MG63 (cell line): ENCODE measurements around the gene PRRX2. TPM values are rescaled to one million over a fixed set of nuclear protein-coding genes. Genes with fewer than 3 reads are reported as not detected.
"Not testable (repeated sequence)": the region's sequence is repeated elsewhere in the genome, so short reads cannot be mapped to it uniquely, and the experiment has no call there.

Experiments
- DNase-seq: peaks from one replicate; pipeline ENCODE4 v3.0.0-alpha.2; 2020
- H3K27me3 ChIP-seq: fragments of 250-450 bp; sonication (Bioruptor Pico); 2 replicates; pipeline ENCODE4 v1.5.1; 2020; ENCODE audit warnings: mild to moderate bottlenecking, moderate library complexity
- H3K36me3 ChIP-seq: fragments of 250-450 bp; sonication (Bioruptor Pico); 2 replicates; pipeline ENCODE4 v1.5.1; 2020; ENCODE audit warnings: mild to moderate bottlenecking, moderate library complexity
- H3K4me3 ChIP-seq: fragments of 250-450 bp; sonication (Bioruptor Pico); 2 replicates; pipeline ENCODE4 v1.5.1; 2020; ENCODE audit warnings: mild to moderate bottlenecking, moderate library complexity
- H3K9me3 ChIP-seq: fragments of 250-450 bp; sonication (Bioruptor Pico); 2 replicates; pipeline ENCODE4 v1.5.1; 2020; ENCODE audit warnings: mild to moderate bottlenecking, moderate library complexity
- total RNA-seq: library from RNA; depleted of rRNA; stranded (reverse); fragments of >200 nt; shearing (Covaris generic); gene quantifications from 2 replicates; pipeline ENCODE4 v1.2.3, GENCODE V29; 2014; ENCODE audit warnings: low replicate concordance

The PRRX2 gene
- total RNA-seq, 1 experiment from 2014 or later: 38.4 TPM

DNA sequence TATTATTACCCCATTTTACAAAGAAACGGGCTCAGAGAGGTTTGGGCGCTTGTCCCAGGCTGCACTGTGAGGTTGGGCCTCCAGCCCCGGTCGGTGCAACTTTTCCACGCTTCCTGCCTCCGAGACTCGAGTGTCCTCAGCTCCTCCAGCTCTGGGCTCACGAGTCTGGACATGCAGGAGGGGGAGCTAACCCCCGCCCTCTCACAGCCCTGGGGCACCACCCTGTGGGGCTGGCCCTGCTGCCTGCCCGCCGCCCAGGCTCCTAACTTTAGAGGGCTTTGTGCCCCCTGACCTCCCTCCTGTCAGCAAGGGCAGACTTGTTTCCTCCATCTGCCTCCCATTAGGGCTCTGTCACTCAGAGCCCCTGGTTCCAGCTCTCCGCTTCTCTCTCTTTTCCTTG lies 19.2 kb upstream of the PRRX2 start:
- no peak overlapping the region for H3K4me3 ChIP-seq
- H3K9me3 ChIP-seq: no peaks in the 10 kb centered on the region
- H3K27me3 ChIP-seq: no peaks in the 10 kb centered on the region
- H3K36me3 ChIP-seq: no peaks in the 10 kb centered on the region
- DNase-seq: no peak

DNA sequence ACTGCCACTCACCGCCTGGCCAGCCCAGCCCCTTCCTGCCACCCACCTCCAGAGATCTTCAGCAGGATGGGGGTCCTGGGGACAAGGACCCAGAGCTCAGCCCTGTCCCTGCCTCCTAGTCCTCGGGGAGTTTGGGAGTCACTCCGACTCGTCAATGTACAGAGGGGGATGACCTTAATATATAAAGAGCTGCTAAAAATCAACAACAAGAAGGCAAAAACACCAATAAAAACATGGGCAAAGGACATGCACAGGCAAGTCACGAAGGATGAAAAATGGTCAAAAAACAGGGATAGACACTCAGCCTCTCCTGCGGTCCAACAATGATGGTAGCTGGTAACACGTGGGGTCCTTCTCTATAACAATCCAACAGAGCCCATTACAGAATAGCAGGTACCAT lies 18.8 kb upstream of the PRRX2 start:
- Histone ChIP-seq H3K4me3 (no peak overlapping the region), H3K36me3 (no peaks in the 10 kb centered on the region), H3K9me3 (no peaks in the 10 kb centered on the region), H3K27me3 (no peaks in the 10 kb centered on the region)
- DNase-seq: no peak

DNA sequence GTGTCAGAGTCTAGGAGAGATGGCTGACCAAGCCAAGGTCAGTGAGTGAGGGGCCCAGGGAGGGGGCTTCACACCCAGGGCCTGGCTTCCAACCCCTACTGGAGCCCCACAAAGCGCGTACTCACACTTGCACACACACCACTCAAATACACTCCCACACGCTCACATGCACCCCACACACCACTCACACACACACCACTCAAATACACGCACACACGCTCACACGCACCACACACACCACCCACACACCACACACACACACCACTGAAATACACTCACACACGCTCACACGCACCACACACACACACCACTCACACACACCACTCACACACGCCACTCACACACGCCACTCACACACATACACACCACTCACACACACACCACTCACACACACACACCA lies 17.8 kb upstream of the PRRX2 start:
- Histone ChIP-seq H3K27me3 (no peaks in the 10 kb centered on the region), H3K4me3 (no peak overlapping the region), H3K36me3 (no peaks in the 10 kb centered on the region), H3K9me3 (no peaks in the 10 kb centered on the region)
- DNase-seq: no peak

DNA sequence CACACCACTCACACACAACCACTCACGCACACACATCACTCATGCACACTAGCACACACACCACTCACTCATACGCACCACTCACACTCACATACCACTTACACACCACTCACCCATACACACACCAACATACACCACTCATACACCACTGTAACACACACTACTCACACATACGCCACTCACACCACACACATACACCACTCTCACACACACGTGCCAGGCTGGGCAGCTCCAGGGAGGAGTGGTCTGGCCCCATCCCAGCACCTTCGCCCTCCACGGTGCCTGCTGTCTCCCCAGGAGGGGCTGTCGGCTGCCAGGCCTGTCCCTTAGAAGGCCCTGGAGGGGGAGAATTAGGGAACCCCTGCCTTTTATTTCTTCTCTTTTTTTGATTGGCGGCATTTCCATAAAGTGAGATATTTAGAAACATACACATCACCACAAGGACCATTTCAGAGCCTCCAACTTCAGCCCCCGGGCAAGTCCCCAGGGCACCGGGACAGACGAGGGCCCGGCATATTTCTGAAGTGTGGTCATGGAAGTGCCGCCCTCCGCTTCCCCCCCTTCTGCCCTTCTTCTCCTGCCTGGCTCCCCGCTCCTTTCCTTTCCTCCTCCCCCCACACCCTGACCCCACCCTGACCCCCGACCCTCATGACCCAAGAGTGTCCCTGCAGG lies 17.2 kb upstream of the PRRX2 start:
- no peaks in the 10 kb centered on the region for H3K9me3 ChIP-seq
- H3K36me3 ChIP-seq: no peaks in the 10 kb centered on the region
- H3K4me3 ChIP-seq: no peak overlapping the region
- DNase-seq: no peak
- no peaks in the 10 kb centered on the region for H3K27me3 ChIP-seq

DNA sequence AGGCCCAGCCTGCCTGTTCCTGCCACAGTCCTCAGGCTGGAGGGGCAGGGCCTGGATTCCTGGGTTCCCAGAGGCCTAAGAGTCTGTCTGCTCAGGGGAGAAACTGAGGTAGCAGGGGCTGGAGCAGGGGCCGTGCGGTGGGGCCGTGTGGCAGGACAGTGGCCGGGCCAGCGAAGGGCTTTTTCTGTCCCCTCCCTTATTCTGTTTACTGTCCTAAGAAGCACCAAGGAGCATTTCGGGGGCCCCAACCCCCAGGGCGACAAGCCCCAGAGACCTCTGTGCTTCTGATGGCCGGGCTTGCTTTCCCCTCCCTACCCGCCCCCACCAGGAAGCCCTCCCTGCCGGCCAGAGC lies 16.7 kb upstream of the PRRX2 start:
- Histone ChIP-seq H3K27me3 (no peaks in the 10 kb centered on the region), H3K9me3 (no peaks in the 10 kb centered on the region), H3K36me3 (no peaks in the 10 kb centered on the region), H3K4me3 (no peak overlapping the region)
- DNase-seq: no peak

DNA sequence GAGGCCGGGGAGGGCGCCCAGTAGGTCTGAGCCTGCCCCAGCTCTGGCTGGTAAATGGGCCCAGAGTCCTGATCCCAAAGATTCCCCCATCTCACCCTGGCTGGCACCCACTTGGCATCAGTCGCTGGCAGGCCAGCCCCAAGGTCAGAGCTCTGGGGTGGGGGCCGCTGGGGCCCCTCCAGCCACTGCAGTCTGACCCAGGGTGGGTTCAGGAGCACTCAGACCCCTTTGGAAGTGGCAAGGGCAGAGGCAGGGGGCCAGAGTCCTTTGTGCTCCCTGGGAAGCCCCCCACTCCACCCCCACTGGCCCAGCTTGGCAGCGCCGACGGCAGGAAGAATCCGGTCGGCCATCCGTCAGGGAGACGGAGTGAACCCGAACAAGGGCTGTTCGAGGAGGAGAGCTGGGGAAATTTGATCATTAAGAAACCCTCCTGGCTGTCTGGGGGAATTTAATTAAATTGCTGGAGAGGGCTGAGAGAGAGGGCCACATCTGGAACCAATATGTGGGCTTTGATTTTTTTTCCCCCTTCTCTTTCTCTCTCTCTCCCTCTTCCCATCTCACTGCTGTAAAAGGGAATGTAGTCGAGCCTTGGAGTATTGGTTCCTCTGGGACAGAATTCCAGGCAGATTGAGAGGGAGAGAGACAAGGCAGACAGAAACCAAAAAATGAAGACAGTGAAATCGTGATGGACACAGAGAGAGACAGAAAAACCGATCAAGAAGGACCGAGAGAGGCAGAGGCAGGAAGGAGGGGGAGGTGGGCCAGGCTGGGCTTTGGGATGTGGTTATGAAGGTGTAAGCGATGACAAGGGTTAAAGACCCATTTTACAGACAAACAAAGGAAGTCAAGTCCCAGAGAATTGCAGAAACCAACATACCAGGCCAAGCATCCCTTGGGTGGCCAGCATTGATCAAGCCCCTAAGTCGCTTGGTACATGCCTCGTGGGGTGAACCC lies 15.4 kb upstream of the PRRX2 start:
- Histone ChIP-seq H3K4me3 (no peak overlapping the region), H3K27me3 (no peaks in the 10 kb centered on the region), H3K9me3 (no peaks in the 10 kb centered on the region), H3K36me3 (no peaks in the 10 kb centered on the region)
- no peak for DNase-seq

DNA sequence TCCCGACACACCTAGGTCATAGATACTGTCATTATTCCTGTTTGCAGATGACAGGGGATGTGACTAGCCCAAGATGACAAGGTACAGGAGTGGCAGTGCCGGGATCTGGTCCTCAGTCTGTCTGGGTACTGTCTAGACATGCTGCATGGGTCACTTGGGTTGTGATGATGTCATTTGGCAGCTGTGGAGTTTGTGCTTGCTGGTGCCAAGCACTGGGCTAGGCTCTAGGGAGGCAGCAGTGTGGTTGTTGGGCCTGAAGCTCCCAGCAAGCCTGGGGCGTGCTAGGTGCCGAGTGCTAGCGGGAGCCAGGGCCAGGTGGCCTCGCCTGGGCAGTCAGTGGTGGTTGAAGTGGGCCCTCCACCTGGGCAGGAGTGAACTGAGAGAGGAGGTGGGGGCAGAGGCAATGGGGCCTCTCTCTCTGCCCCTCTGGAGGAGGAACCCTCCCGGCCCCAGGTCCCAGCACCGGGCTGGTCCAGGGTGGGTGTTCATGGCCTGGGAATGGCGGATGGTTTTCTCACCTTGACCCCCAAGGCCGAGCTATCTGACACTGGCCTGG lies 14.7 kb upstream of the PRRX2 start:
- DNase-seq: no peak
- no peaks in the 10 kb centered on the region for H3K27me3 ChIP-seq
- no peak overlapping the region for H3K4me3 ChIP-seq
- no peaks in the 10 kb centered on the region for H3K9me3 ChIP-seq
- H3K36me3 ChIP-seq: no peaks in the 10 kb centered on the region

DNA sequence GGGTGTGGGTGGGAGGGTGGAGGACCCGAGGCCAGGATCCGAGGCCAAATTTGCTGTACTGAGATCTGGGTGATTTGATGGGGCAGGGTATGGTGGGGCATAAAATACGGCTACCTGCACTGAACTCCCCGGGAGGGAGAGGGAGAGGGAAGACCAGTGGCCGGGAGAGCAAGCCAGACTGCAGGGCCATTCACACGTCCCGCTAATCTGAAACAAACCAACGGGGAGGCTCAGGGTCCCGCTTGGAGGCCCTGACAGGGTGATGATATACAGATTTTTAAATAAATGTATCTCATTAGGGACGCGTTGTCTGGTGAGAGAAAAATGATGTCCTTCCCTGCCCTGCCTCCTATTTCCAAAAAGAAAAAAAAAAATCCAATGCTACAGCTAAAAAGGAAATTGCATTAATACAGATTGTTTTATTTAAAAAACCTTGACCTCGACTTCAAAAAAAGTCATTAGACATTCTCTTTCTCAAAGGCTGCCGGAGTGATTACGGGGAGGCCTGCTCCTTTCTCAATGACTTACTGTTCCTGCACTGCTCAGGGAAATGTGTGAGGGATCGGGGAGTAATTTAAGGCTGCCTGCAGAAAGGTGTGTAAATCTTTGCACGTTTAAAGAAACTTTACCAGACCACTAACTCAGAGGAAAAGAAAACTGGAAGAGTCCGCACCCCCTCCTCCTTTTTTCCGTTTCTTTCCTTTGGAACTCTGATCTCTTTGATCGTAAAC lies 11.5 kb upstream of the PRRX2 start:
- H3K9me3 ChIP-seq: no peaks in the 10 kb centered on the region
- H3K36me3 ChIP-seq: no peaks in the 10 kb centered on the region
- no peak for DNase-seq
- H3K4me3 ChIP-seq: no peak overlapping the region
- H3K27me3 ChIP-seq: no peaks in the 10 kb centered on the region

DNA sequence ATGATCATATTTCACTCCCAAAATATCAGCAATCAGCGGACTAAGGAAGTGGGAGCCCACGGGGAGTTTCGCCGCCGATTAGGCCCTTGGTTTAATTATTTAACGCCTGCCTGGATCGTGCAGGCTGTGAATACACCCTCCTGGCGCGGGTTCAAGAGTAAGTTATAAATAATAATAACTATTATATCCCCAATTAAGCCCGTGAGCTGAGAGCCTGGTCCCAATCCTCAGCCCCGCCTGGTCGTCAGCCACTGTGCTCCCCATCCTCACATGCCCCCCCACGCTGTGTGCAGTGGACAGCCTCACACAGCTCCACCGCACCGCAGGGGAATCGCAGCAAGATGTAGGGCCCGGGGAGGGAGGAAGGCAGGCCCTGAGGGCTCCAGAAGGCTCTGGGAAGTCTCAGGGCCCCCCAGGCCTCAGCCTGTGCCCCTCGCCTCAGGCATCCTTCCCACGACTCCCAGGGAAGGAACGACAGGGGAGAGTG lies 10.8 kb upstream of the PRRX2 start:
- H3K9me3 ChIP-seq: no peaks in the 10 kb centered on the region
- no peaks in the 10 kb centered on the region for H3K27me3 ChIP-seq
- H3K36me3 ChIP-seq: no peaks in the 10 kb centered on the region
- no peak overlapping the region for H3K4me3 ChIP-seq
- DNase-seq: no peak

DNA sequence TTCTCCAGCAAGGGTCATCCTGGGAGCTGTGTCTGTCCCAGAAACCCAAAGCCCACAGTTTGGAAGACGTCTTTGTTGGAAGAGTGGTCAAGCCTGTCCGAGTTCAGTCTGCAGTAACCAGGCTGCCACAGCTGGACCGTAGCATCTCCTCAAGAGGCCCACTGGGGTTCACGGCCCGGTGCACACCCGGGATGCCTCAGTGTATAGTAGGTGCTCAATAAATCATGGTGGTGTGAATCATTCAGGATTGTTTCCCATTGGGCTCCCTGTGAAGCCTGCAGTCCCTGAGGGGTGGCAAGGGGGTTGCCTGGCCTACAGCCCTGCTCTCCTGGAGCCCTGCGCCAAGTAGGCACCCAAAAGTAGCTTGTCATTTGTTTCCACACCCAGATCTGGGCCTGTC lies 10.3 kb upstream of the PRRX2 start:
- Histone ChIP-seq H3K4me3 (no peak overlapping the region), H3K27me3 (no peaks in the 10 kb centered on the region), H3K9me3 (no peaks in the 10 kb centered on the region), H3K36me3 (no peaks in the 10 kb centered on the region)
- DNase-seq: no peak

DNA sequence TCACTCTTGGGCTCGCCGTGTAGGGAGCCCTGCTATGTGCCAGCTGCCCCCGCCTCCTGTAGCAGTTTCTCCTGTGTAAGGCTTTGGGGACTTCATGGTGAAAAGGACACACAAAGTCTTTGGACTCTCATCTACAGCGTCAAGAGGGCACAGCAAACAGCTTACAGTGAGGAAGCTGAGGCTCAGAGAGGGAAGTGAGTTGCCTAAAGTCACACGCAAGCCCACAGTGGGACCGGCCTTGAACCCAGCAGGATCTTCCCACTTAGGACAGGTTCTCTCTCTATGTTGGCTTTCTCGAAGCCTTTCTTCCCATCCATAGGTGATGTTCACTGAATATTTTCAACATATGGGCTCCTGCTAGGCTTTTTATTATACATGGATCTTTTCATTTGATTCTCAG lies 9.8 kb upstream of the PRRX2 start:
- H3K27me3 ChIP-seq: no peaks in the 10 kb centered on the region
- H3K9me3 ChIP-seq: no peaks in the 10 kb centered on the region
- H3K4me3 ChIP-seq: no peak overlapping the region
- no peak for DNase-seq
- H3K36me3 ChIP-seq: no peaks in the 10 kb centered on the region

DNA sequence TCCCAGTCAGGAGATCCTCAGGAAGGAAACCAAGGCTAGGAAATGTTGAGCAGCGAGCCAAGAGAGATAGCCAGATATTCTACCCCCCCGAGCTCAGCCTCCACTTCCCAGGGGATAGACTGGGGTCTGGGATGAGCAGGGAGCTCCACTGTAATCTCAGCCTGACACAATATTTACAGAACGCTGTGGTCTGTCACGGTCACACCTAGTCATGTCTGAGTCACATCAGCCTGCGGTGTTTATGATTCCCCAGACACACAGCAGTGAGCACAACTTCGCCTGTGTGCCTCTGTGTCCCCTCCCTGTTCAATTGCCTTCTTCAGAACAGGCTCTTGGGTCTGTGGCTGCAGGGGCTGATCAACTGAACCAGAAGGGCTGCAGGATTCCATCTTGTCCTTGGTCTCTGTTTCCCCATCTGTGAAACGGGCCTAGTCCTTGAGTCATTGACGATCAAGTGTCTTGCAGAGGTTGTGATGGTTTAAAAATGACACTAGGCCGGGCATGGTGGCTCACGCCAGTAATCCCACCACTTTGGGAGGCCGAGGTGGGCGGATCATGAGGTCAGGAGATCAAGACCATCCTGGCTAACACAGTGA lies 8.6 kb upstream of the PRRX2 start:
- no peak overlapping the region for H3K4me3 ChIP-seq
- H3K36me3 ChIP-seq: no peaks in the 10 kb centered on the region
- no peaks in the 10 kb centered on the region for H3K9me3 ChIP-seq
- no peaks in the 10 kb centered on the region for H3K27me3 ChIP-seq
- DNase-seq: peak; percentile 62

DNA sequence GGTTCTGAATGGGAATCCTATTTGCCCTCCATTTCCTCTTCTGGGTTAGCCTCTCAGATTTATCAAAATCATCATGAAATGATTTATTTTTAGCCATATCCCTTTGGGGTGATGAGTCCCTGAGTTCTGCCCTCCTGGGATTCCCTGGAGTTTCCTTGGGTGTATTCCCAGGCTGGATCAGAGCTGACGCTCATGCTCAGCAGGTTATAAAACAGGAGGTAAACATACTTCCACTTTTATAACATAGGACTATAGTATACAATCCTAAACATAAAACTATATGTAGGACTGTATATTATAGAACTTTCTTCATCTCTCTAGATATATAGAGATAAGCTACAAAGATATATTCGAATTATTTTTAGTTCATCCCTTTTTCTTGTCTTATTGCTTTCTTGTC lies 4.4 kb upstream of the PRRX2 start:
- no peak for DNase-seq
- Histone ChIP-seq H3K36me3 (no peaks in the 10 kb centered on the region), H3K4me3 (no peak overlapping the region), H3K27me3 (no peaks in the 10 kb centered on the region), H3K9me3 (no peaks in the 10 kb centered on the region)

DNA sequence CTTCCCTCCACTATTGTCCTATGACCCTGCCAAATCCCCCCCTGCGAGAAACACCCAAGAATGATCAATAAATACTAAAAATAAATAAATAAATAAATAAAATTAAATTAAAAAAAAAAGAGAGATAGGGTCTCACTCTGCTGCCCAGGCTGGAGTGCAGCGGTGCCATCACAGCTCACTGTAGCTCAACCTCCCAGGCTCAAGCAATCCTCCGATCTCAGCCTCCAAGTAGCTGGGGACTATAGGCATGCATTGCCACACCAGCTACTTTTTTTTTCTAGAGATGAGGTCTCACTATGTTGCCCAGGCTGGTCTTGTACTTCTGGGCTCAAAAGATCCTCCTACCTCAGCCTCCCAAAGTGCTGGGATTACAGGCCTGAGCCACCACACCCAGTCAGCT lies 3.2 kb upstream of the PRRX2 start:
- not testable (repeated sequence) for DNase-seq, H3K9me3 ChIP-seq, H3K4me3 ChIP-seq, H3K27me3 ChIP-seq, H3K36me3 ChIP-seq

DNA sequence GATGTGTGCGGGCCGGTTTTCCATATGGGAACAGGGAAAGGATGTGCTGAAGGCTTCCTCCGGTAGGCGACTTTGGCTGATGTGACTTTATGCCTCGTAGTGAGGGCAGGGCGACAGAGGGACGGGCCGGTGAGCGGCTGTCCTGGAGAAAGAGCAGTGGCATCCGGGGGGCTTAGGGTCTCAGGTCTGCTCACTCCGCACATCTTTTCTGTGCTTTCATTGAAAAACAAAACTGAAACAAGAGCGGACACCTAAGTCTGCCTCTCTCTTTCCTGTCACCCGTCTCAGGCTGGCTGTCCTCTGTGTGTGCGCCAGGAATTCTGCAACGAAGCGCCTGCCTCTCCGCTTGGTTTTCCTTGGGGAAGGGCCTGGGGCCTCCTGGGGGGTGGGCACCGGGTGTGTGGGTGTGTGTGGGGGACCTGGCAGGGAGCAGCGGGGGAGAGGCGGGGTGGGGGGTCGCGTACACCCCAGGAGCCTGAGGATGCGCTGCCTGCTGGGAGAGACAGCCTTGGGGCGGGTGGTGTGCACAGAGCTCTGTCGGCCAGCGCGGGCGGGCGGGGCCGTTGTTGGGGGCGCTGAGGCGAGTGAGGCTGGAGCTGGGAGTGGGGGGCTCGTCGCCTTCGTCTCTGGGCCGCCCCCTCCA lies 580 bp upstream of the PRRX2 start:
- DNase-seq: no peak
- no peaks in the 10 kb centered on the region for H3K27me3 ChIP-seq
- peak overlapping the region; percentile 51 for H3K4me3 ChIP-seq
- no peaks in the 10 kb centered on the region for H3K9me3 ChIP-seq
- no peaks in the 10 kb centered on the region; the same call in 1 of the 2 replicates for H3K36me3 ChIP-seq

DNA sequence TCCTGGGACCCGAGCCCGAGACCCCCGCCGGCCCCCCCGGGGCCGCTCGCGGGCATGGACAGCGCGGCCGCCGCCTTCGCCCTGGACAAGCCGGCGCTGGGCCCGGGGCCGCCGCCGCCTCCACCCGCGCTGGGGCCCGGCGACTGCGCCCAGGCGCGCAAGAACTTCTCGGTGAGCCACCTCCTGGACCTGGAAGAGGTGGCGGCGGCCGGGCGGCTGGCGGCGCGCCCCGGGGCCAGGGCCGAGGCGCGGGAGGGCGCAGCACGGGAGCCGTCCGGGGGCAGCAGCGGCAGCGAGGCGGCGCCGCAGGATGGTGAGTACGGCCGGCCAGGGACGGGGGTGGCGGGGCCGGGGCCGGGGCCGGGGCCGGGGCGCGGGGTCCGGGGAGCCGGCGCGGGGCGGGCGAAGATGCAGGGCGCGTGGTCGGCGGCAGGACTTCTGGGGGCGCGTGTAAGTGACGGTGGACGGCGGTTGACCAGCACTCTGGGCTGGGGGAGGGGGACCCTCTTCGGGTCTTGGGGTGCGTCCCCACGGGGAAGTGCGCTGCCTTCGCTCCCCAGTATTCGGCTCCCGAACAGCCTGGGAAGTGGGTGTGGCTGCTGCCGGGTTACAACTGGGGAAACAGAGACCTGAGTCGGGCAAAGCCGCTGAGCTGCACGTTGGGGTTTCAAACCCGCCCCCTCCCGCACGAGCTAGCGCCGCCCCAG lies 520 bp downstream of the PRRX2 start:
- Histone ChIP-seq H3K27me3 (no peaks in the 10 kb centered on the region), H3K36me3 (no peaks in the 10 kb centered on the region; the same call in 1 of the 2 replicates), H3K9me3 (no peaks in the 10 kb centered on the region), H3K4me3 (peak overlapping the region; percentile 60)
- DNase-seq: peak; percentile 30
